Mesenteric fat pad (tissue), 1 donor: ENCODE measurements around the gene MEGF8. TPM values are rescaled to one million over a fixed set of nuclear protein-coding genes. Genes with fewer than 3 reads are reported as not detected.
"Not testable (repeated sequence)": the region's sequence is repeated elsewhere in the genome, so short reads cannot be mapped to it uniquely, and the experiment has no call there.

ENCODE experiments used
- DNase-seq: peaks from one replicate; pipeline ENCODE4 v3.0.0-alpha.2; 2020; ENCODE audit warnings: low spot score
- total RNA-seq: library from RNA; stranded (reverse); fragmentation: NEBNext Ultra II Directional; extraction: Animal tissue kit (Norgen Biotek cat#: 25700); gene quantifications from one replicate; pipeline ENCODE4 v1.2.1, GENCODE V29; 2021
- donor health status: DM: yes; HTN: yes; CAD: no.

The MEGF8 gene
- total RNA-seq, 1 donor from 2014 or later = 25.8 TPM

- no peak for DNase-seq
Measured at GRCh38 chr19:42328854-42329253, 3.4 kb downstream of the MEGF8 start.

- DNase-seq = no peak
Measured at GRCh38 chr19:42330241-42330711, 4.8 kb downstream of the MEGF8 start.

GRCh38 chr19:42331333-42331732 is 5.9 kb downstream of the MEGF8 start:
- not testable (repeated sequence) for DNase-seq

- no peak for DNase-seq
Measured at GRCh38 chr19:42332059-42332458, 6.6 kb downstream of the MEGF8 start.

GRCh38 chr19:42333018-42333417 is 7.6 kb downstream of the MEGF8 start:
- no peak for DNase-seq

GRCh38 chr19:42333975-42334696 is 8.7 kb downstream of the MEGF8 start:
- DNase-seq = no peak

GRCh38 chr19:42334697-42335373 is 9.4 kb downstream of the MEGF8 start:
- DNase-seq = no peak

- no peak for DNase-seq
Measured at GRCh38 chr19:42335374-42335936, 10.0 kb downstream of the MEGF8 start.

GRCh38 chr19:42335971-42336370 is 10.5 kb downstream of the MEGF8 start:
- DNase-seq = no peak

GRCh38 chr19:42339126-42339860 is 13.9 kb downstream of the MEGF8 start:
- not testable (repeated sequence) for DNase-seq

GRCh38 chr19:42339922-42340321 is 14.5 kb downstream of the MEGF8 start:
- not testable (repeated sequence) for DNase-seq

GRCh38 chr19:42343344-42344110 is 18.1 kb downstream of the MEGF8 start:
- no peak for DNase-seq

GRCh38 chr19:42344336-42344893 is 19.0 kb downstream of the MEGF8 start:
- DNase-seq = no peak

GRCh38 chr19:42345191-42345812 is 19.9 kb downstream of the MEGF8 start:
- DNase-seq = no peak

- no peak for DNase-seq
Measured at GRCh38 chr19:42348211-42348610, 22.8 kb downstream of the MEGF8 start.

- DNase-seq = no peak
Measured at GRCh38 chr19:42349378-42350107, 24.1 kb downstream of the MEGF8 start.

- no peak for DNase-seq
Measured at GRCh38 chr19:42350417-42350816, 25.0 kb downstream of the MEGF8 start.

GRCh38 chr19:42351079-42351735 is 25.8 kb downstream of the MEGF8 start:
- DNase-seq = no peak
